ENCODE results near the gene KRTAP25-1.

- no peak for TF ChIP-seq CTCF (IDR thresholded peaks at IDR 0.05)
- TF ChIP-seq POLR2A (IDR thresholded peaks at IDR 0.05) = no peak
- TF ChIP-seq EP300 (IDR thresholded peaks at IDR 0.05) = no peak
- TF ChIP-seq POLR2AphosphoS5 (IDR thresholded peaks at IDR 0.05) = no peak
Observed at GRCh38 chr21:30337772-30338171, 48.5 kb upstream of the KRTAP25-1 start.

Measured in gastroesophageal sphincter (tissue), 3 donors.